ENCODE measurements around the gene HK1. TPM values are rescaled to one million over a fixed set of nuclear protein-coding genes. Genes with fewer than 3 reads are reported as not detected.

The HK1 gene
- total and polyA plus RNA-seq, 2 of the 4 experiments (the other 2 are of a cell fraction) = 53.7 to 90.5 TPM

DNA sequence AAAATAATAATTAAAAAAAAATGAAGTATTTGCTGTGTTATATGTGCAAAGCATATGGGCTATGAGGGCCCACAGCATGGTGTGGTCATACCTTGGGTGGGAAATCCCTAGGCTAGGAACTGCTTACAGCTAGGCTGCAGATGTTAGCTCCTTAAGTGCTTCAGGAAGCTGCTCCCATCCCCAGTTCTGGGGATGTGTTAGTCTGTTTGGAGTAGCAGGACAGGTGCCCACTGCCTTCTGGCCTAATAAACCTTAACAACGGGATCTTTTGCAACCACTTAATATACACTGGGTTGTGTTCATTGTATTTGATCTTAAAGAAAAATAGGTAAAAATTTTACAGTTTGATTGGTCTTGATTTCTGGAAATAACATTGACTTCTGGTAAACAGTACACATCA, 46.3 kb downstream of the HK1 start:
- no peak overlapping the region for H4K5ac ChIP-seq (ENCODE audit: low read depth, low read length)
- ChIA-PET POLR2A (ENCODE audit: unreplicated experiment) (no interaction called here), CTCF (no interaction called here)
- no peak overlapping the region for H3K4me2 ChIP-seq (ENCODE audit: low read depth, low read length)
- no peak overlapping the region for H3K23ac ChIP-seq (ENCODE audit: low read depth, low read length)
- ATAC-seq (ENCODE audit: low read depth) (no peak), DNase-seq (no peak)
- no peak overlapping the region for H3K9ac ChIP-seq (ENCODE audit: low read depth, low read length)
- H2BK120ac ChIP-seq (ENCODE audit: low read depth, low read length) = no peak overlapping the region
- no peak overlapping the region for H3K56ac ChIP-seq (ENCODE audit: extremely low read depth, insufficient read depth, low read length)
- dilution Hi-C loops (cut with HindIII; ENCODE audit: low sequenced_read_pairs, unreplicated experiment) = no loop called here
- intact Hi-C loops (cut with micrococcal nuclease) = no loop called here
- H3K27ac ChIP-seq (ENCODE audit: insufficient read depth, low read length) = no peak overlapping the region
- no peak overlapping the region for H2AK5ac ChIP-seq (ENCODE audit: low read depth, low read length)
- no TSS peak for BruUV-seq (replicated peaks)
- no peak overlapping the region for H3K4me3 ChIP-seq (ENCODE audit: insufficient read depth, low read depth, low read length)
- peaks cover 25 to 81% of the 10 kb centered on the region in 2 experiments for H3K79me1 ChIP-seq (ENCODE audit: low read depth in 1 of 2, low read length in 2 of 2)
- WGBS, 2 experiments (ENCODE audit: extremely low coverage in 2 of 2, insufficient read length in 1 of 2) = no CpG with 5 or more reads among the region's 1 CpG
- no peak overlapping the region for H2AFZ ChIP-seq (replicated peaks; ENCODE audit: low read length, poor library complexity)
- H2AK9ac ChIP-seq (replicated peaks; ENCODE audit: low read depth, low read length, poor library complexity) = no peak overlapping the region
- H3K9me3 ChIP-seq (ENCODE audit: control insufficient read depth, insufficient read depth, low read length) = no peaks in the 10 kb centered on the region
- peaks cover under 1% of the 10 kb centered on the region; the same call in 1 of the 2 replicates for H3K36me3 ChIP-seq (ENCODE audit: control insufficient read depth, insufficient read depth, low read length)
- no peak overlapping the region for H2BK20ac ChIP-seq (ENCODE audit: low read depth, low read length)
- H2BK5ac ChIP-seq (ENCODE audit: low read depth, low read length, poor library complexity, severe bottlenecking) = no peak overlapping the region
- H3K14ac ChIP-seq (replicated peaks; ENCODE audit: low read depth, low read length) = no peak overlapping the region
- peaks cover 40% of the 10 kb centered on the region for H3K9me1 ChIP-seq (ENCODE audit: insufficient read depth, low read length)
- H3K4me1 ChIP-seq (ENCODE audit: control insufficient read depth, insufficient read depth, low read length) = peaks cover 29% of the 10 kb centered on the region
- H3K18ac ChIP-seq (ENCODE audit: low read depth, low read length) = no peak overlapping the region
- H3K27me3 ChIP-seq (ENCODE audit: control insufficient read depth, insufficient read depth, low read length) = no peaks in the 10 kb centered on the region
- TF ChIP-seq MAFK (IDR thresholded peaks at IDR 0.05; ENCODE audit: low read depth, low read length) = no peak
- no peak for TF ChIP-seq CEBPB (IDR thresholded peaks at IDR 0.05; ENCODE audit: low read depth, low read length)
- TF ChIP-seq RCOR1 (IDR thresholded peaks at IDR 0.05; ENCODE audit: insufficient replicate concordance, low read length) = no peak
- no peak for TF ChIP-seq BHLHE40 (IDR thresholded peaks at IDR 0.05; ENCODE audit: low read depth, low read length)
- no peak for TF ChIP-seq RFX5 (IDR thresholded peaks at IDR 0.05; ENCODE audit: low read depth, low read length)
- no peak for TF ChIP-seq MXI1 (IDR thresholded peaks at IDR 0.05; ENCODE audit: borderline replicate concordance, low read depth, low read length)
- no peak for TF ChIP-seq RAD21 (IDR thresholded peaks at IDR 0.05; ENCODE audit: low read length)
- TF ChIP-seq CHD1 (IDR thresholded peaks at IDR 0.05; ENCODE audit: low read depth, low read length) = no peak
- TF ChIP-seq USF2 (IDR thresholded peaks at IDR 0.05; ENCODE audit: low read depth, low read length) = no peak
- no peak for TF ChIP-seq NFE2L2 (IDR thresholded peaks at IDR 0.05; ENCODE audit: low read depth, low read length)
- TF ChIP-seq FOS (IDR thresholded peaks at IDR 0.05; ENCODE audit: low read depth, low read length) = no peak
- TF ChIP-seq POLR2A (IDR thresholded peaks at IDR 0.05; ENCODE audit: low read depth, low read length) = no peak
- H2BK15ac ChIP-seq (ENCODE audit: low read depth, low read length) = no peak overlapping the region
- H4K20me1 ChIP-seq (ENCODE audit: insufficient read depth, low read length) = peaks cover 67% of the 10 kb centered on the region
- H4K91ac ChIP-seq (ENCODE audit: insufficient read depth, low read depth, low read length) = no peak overlapping the region
- no peak overlapping the region for H4K8ac ChIP-seq (ENCODE audit: low read depth in 2 of 2, low read length in 2 of 2)
- in situ Hi-C loops (cut with MboI; ENCODE audit: low sequenced_read_pairs) = no loop called here
- H3K4ac ChIP-seq (ENCODE audit: low read depth, low read length) = no peak overlapping the region
